ENCODE data around the gene SGPL1.

The SGPL1 gene

DNA sequence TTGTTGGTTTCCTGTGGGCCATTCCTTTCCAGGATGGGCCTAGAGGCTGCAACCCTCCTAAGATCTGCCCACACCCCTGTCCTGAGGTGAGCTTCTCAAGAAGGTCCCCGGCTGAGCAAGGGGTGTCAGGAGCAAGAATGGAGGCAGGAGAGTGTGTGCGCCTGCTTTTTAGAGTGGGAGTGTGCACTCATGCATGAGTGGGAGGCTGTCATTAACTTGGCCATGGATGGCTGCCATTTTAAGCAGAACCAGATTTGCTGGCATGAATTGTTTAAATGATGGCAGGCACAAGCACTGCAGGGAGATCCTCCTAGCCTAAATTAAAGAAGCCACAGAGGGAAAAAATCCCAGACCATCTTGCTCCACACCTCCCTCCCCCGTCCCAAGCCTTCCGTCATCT, 2.9 kb upstream of the SGPL1 start:
- DNase-seq, result no peak

DNA sequence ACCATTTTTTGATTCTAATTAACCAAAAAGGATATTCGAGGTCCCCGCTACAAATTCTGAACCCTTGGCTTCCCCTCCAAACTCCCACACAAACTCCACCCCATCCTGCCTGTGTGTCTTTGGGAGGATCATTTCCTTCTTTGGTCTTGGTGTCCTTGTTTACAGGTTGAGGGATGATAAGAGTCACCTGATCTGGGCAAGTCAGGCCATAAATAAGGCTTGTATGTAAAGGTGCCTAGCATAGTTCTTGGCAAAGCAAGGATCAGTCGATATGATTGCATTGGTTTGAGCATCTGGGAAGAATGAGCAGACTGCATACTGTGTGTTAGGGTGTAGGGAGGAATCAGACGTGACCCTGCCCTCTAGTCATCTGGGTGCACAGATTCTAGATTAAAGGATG, 1.6 kb upstream of the SGPL1 start:
- DNase-seq, result no peak

DNA sequence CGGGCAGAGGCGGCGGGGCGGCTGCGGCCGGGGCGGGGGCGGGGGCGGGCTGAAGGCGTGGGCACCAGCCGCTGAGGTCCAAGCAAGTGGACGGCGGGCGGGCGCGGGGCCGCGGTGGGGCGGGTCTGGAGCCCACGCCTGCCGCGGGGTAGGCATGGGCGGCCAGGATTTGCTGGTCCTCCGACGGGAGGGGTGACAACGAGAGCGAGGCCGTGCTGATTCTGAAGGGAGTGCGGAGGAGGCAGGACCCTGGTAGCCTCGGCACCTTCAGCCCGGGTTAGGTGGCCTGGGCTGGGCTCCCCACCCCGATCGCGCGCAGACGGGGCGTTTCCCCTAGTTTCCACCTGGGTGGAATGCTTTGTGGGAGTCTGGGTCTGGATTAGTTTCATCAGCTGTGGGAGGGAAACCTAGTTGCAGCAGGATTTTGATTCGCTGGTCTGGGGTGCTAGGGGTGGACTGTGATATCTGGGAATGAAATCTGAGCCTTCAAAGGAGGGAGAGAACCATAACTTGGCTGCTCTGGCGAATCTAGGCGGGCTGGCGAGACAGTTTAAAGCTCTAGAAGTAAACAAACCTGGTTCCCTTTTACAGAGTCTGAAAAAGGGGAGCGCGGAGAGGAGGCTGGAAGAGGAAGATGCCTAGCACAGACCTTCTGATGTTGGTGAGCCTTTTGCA, 609 bp downstream of the SGPL1 start:
- DNase-seq, result peak; percentile 4

DNA sequence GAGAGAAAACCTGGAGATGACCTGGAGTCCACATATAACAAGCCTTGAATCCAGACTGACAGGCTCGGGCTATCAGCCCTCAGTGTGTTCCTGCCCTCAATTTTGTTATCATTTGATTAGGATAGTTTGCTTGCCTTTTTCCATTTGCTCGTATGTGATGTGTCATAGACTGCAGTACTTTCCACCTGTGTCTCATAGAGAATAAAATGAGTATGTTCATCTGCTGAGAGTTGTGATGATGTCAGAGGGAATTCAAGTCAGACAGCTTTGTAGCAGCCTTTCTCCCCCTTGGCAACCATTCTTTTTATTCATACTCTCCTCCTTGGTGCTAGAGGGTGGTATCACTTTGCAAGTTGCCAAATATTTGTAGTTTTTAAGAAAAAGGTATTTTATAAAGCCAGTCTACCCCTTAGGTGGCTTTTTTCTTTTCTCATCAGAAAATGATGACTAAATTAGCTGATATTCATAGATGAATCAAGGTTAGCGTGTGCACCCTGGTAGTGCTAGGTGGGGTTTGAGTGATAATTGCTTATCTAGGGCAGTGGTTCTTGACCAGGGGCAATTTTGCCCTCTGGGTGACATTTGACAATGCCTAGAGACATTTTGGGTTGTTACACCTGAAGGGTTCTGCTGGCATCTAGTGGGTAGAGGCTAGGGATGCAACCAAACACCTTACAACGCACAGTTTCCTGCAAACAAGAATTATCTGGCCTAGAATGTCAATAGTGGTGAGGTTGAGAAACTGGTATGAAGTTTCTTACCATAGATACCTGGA, 5.4 kb downstream of the SGPL1 start:
- DNase-seq, result no peak

GRCh38 chr10:70822076-70822820, 6.5 kb downstream of the SGPL1 start:
- DNase-seq, result no peak

- no peak for DNase-seq
Observed at GRCh38 chr10:70827086-70827757, 11.5 kb downstream of the SGPL1 start.

- no peak for DNase-seq
Observed at GRCh38 chr10:70828923-70829322, 13.2 kb downstream of the SGPL1 start.

GRCh38 chr10:70829543-70829942, 13.8 kb downstream of the SGPL1 start:
- no peak for DNase-seq

DNA sequence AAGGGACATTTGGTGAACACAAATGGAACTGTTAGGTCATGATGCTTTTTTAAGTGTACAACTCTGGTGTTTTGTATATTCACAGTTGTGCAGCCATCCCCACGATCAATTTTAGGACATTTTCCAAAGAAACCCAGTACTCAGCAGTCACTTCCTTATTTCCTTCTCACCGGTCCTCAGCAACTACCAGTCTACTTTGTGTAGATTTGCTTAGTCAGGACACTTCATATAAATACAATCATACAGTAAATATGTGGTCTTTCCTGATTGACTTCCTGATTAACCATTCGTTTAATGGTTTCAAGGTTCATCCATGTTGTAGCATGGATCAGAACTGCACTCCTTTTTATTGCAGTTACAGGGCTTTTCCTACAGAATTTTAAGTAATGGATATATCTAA, 14.4 kb downstream of the SGPL1 start:
- no peak for DNase-seq

DNA sequence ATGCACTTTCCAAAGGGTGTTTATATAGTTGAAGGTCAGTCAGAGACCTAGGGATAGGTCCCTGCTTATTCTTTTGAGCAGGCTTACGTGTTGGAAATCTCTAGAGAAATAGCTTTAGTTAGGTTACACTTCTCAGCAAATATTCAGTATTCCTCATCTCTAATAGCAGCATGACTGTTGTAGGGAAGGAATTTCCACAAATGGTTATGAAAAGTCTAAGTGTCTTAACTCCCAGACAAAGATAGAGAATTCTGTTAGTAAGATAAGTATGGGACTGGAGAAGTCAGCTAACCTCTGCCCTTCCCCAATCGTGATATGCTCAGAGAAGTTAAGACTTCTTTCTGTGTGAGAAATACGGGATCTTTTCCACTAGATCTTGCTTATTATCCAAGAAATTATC, 16.5 kb downstream of the SGPL1 start:
- no peak for DNase-seq

DNA sequence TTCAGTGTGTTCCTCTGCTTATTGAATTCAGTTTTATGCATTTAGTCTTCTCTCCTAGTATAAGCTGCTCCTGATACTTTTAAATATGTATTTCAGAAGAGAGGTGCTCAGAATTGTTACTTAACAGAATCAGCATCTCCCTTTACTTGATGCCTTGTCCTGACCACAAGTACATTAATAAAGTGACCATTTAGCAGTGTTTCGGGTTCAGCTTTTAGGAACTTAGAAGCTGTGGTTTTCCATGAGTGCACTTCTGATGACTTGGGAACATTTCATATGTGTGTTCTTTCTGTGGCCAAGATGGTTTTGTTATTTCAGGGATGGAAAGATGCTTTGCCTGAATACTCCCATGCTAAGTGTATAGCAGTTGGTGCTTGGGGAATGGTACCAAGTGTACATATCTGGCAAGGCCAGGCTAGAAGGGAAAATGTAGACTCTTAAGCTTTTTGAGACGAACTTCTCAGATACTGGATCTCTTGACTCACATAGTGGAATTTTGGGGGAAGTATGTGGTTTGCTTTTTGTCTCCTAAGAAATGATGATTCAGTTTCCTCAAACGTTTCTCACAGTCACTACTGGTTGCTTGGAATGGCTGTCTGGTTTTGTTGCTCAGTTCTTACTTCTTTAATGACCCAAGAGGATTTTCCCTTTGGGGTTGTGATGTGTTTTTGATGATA, 17.2 kb downstream of the SGPL1 start:
- no peak for DNase-seq

- DNase-seq, result no peak
Observed at GRCh38 chr10:70833601-70834000, 17.9 kb downstream of the SGPL1 start.

DNA sequence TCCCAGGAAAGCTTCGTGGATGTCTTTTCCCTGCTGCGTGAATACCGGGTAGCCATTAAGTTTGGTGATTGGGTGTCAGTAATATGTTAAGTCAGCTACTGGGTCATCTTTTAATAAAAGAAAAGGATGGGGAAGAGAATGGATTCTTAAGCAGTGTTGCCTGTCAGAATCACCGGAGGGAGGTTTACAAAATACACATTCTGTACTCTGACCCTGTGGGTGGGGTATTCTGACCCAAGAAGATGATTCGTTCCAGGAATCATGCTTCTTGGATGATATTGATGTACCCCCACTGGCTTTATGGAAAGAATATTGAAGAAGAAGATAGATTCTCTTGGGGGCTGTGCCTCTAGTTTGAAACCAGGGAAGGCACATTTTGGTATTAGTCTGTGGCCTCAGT, 18.3 kb downstream of the SGPL1 start:
- no peak for DNase-seq

- DNase-seq, result no peak
Observed at GRCh38 chr10:70834441-70835151, 18.8 kb downstream of the SGPL1 start.

DNA sequence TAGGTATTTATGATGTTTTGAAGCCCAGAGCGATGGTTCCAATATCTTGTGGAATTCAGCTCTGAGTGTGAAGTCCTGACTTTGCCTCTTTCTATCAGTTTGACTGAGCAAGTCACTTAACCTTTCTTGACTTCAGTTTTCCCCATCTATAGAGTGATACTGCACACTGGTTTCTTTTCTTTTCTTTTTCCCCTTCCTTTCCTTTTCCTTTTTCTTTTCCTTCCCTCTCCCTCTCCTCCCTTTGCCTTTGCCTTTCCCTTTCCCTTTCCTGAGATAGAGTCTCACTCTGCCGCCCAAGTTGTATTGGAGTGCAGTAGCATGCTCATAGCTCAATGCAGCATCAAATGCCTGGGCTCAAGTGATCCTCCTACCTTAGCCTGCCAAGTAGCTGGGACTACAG, 20.6 kb downstream of the SGPL1 start:
- DNase-seq, result no peak

GRCh38 chr10:70837660-70838059, 21.9 kb downstream of the SGPL1 start:
- DNase-seq, result no peak

DNA sequence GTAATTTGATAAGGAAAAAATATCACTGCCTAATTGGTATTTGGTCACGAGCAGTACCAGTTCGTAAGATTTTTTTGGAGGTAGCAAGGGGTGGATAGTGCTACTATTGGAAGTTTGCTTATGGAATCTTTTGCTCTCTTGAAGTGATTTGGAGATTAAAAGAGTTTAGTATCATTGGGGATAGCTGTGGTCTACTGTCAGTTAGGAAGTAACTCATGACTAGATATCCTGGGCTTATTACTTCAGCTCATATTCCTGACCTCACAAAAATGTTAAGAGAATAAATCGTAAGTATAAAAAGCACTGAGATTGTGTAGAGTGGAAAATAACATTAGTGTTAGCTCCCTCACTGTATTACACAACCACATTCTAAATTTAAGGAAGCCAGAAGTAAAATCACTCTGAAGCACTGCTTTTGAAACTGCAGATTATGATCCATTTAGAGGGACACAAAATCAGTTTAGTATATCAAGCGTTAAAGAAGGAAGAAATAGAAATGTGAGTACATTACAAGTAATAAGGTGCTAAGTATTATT, 22.6 kb downstream of the SGPL1 start:
- DNase-seq, result no peak

- DNase-seq, result no peak
Observed at GRCh38 chr10:70840836-70841235, 25.1 kb downstream of the SGPL1 start.

DNA sequence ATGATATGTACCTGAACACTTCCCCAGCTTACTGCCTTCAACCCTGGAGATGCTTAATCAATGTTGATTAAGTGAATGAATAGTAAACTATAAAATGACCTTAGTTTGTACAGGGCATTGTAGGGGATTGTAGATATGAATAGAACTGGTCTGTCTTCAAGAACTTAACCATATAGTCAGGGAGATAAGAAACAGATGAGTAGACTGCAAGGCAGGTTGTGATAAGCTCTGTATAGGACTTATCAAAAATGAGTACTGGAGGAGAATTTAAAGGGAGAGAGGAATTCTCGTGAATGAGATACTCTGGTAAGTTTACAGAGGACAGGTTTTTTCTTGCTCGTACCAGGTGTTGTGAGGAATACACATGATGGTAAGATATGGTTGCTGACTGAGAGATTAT, 27.6 kb downstream of the SGPL1 start:
- DNase-seq, result no peak

DNA sequence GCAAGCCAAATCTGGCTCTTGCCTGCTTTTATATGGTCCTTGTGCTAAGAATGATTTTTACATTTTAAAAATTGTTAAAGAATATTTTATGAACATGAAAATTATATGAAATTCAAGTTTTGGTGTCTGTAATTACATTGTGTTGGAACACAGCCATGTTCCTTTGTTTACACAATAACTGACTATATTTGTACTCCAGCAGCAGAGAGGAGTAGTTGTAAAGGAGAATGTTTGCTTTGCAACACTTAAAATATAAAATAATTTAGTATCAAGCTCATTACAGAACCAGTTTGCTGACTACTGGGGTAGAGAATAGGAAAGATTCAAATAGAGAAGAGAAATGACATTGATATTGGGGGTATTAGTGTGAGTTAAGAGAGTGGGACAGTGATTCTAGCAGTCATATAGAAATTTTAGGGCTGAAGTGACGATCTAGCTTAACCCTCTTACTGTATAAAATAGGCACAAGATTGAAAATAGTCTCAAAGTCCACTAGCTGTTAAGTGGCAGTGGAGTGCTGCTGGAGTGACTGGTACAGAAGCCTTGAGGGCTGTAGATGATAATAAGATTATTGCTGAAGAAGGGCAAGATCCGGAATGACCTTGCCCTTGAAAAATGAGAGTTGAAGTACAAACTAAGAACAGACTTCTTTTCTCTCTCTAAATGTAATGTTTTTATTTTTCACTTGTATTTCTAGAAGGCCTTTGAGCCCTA, 28.2 kb downstream of the SGPL1 start:
- DNase-seq, result no peak

- no peak for DNase-seq
Observed at GRCh38 chr10:70845256-70845655, 29.5 kb downstream of the SGPL1 start.
